Endothelial cell of umbilical vein (primary cell): ENCODE results near the gene CLDN16.

Source experiments
- EZH2 ChIP-seq: IDR thresholded peaks from 2 replicates; pipeline ENCODE4 v1.6.1; 2012; ENCODE audit warnings: borderline replicate concordance, low read depth, mild to moderate bottlenecking, moderate library complexity, low read length, inconsistent platforms; ENCODE audit not compliant: severe bottlenecking
- GATA2 ChIP-seq: IDR thresholded peaks from 2 replicates; pipeline ENCODE4 v1.7.0; 2011; ENCODE audit warnings: low read depth, mild to moderate bottlenecking, moderate library complexity, mixed read lengths, low read length; ENCODE audit not compliant: insufficient read length, insufficient read depth
- JUN ChIP-seq: IDR thresholded peaks from 2 replicates; pipeline ENCODE4 v1.6.1; 2011; ENCODE audit warnings: borderline replicate concordance, low read depth; ENCODE audit not compliant: insufficient read length, insufficient read depth
- POLR2A ChIP-seq: IDR thresholded peaks from 2 replicates; pipeline ENCODE4 v1.6.1; 2012; ENCODE audit warnings: low read depth, mild to moderate bottlenecking, control low read depth, low read length
- TF ChIP-seq, protein P1 (sequence below), 2 donors: IDR thresholded peaks; 1 replicate in 1 of 2; 2 replicates in 1 of 2; pipeline ENCODE4 v1.5.1; 2011; ENCODE audit warnings: low read length in 2 of 2, mild to moderate bottlenecking in 2 of 2, moderate library complexity in 2 of 2, control low read depth in 1 of 2, inconsistent platforms in 1 of 2, low read depth in 1 of 2; ENCODE audit not compliant: insufficient read depth in 1 of 2; ENCODE audit errors: extremely low read depth in 1 of 2

DNA sequence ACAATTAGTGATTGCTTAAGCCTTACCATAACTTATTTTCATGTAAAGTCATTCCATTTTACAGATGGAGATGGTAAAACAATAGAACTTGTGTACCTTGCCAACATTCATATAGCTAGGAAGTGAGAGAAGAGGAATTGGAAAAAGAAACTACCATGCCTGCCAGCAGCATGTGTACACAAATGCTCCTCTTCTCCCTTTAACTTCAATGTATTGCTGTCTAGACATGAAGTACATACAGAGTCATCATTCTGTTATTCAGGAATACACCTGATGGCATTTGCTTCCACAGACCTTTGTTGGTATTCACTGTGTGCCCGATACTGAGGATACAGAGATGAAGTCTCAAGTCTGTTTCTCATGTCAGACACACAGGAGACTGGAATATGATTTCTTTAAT lies 68.8 kb downstream of the CLDN16 start:
- TF ChIP-seq GATA2 = no peak
- no peak for TF ChIP-seq POLR2A
- TF ChIP-seq, protein P1, sequence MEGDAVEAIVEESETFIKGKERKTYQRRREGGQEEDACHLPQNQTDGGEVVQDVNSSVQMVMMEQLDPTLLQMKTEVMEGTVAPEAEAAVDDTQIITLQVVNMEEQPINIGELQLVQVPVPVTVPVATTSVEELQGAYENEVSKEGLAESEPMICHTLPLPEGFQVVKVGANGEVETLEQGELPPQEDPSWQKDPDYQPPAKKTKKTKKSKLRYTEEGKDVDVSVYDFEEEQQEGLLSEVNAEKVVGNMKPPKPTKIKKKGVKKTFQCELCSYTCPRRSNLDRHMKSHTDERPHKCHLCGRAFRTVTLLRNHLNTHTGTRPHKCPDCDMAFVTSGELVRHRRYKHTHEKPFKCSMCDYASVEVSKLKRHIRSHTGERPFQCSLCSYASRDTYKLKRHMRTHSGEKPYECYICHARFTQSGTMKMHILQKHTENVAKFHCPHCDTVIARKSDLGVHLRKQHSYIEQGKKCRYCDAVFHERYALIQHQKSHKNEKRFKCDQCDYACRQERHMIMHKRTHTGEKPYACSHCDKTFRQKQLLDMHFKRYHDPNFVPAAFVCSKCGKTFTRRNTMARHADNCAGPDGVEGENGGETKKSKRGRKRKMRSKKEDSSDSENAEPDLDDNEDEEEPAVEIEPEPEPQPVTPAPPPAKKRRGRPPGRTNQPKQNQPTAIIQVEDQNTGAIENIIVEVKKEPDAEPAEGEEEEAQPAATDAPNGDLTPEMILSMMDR (IDR thresholded peaks at IDR 0.05; ENCODE audit: extremely low read depth in 1 of 2, insufficient read depth in 1 of 2, low read depth in 1 of 2, low read length in 2 of 2) = no peak
- TF ChIP-seq EZH2 = no peak
- TF ChIP-seq JUN = no peak
